EH (cell line): ENCODE results near the gene PARP9.

ENCODE experiments used
- DNase-seq: peaks from one replicate; pipeline ENCODE4 v3.0.0-alpha.2; 2015; ENCODE audit warnings: low read depth

Gene PARP9

GRCh38 chr3:122564155-122564912 is at the start of gene PARP9, which contains the start of gene DTX3L:
Gene PARP9 (minus strand): TSS chr3:122564300. CDS start chr3:122559620, 4,680 bp downstream.
Gene DTX3L (plus strand): TSS chr3:122564338. CDS start chr3:122564427, 89 bp downstream.
- peak; percentile 87 for DNase-seq

DNA sequence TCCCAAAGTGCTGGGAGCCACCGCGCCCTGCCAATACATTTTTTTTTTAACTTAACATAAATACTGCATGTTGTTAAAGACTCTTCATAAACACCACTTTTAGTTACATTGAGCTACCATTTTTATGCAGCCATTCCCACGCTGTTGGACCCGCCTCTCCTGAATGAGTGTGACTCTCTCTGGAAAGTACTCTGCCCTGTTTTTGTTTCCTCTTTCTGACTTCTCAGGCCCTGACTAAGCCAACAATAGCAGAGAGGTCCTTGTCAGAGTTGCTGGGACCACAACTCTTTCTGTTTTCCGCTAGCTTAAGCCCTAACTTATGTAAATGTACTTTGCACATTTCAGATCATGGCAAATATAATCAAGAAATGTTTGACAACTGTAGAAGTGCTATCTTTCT is 48.6 kb upstream of the PARP9 start:
- no peak for DNase-seq

DNA sequence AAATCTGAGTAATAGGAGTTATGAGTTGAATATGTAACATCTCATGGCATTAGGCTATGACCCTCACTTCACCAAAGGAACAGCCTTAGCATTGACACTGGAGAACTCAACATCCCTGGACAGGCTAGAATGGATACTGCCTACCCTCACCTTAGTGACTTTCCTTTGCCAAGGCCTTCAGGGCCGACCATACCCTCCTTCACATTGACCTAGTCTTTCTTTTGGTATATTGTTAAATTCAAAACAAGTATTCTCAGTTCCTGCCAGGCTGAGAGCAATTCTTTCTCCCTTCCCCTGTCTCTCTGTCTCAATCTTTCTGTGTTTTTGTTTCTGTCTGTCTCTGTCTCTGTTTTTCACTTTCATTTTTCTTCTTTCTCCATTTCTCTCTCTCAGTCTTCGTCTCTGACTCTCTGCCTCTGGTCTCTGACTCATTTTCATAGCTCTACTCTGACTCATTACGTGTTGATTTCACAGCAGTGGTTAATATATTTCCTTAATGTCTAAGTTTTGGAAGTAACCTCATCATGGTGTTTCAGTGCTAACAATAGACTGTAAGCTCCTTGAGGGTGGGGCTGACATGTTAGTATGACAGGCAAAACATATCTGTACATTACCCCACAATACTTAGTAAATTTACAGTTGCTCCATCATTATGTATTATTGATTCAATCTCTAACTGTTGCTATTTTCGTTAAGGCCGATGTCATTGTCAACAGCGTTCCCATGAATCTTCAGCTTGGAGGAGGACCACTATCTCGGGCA is 45.9 kb upstream of the PARP9 start:
- peak; percentile 85 for DNase-seq

DNA sequence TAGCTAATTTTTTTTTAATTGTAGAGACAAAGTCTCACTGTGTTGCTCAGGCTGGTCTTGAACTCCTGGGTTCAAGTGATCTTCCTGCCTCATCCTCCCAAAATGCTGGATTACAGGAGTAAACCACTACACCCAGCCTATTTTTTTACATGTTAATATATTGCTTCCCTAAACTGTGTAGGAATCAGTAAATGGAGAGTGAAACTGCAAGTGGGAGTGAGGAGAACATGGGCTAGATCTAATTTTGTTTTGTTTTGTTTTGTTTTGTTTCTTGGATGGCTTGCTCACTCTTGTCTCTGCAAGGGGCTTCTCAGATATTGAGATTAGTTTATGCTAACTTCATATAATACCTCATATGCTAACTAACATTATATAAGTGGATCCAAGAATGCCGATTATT is 44.8 kb upstream of the PARP9 start:
- no peak for DNase-seq

DNA sequence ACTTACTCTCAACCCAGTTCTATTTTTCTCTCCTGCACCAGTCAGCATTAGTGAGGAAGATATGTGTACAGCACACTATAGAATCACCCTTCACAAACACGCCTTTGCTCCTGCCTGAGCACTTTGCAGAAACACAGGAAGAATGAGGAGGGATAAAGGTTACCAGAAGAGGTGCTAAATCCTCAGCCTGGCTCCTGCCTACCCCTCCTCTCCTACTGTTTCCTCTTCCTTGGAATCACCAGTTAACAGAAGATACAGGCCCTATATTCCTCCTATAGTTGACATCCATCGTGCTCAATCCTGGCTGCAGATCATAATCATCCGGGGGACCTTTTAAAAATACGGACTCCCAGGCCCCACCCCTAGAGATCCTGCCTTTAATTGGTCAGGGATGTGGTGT is 42.2 kb upstream of the PARP9 start:
- no peak for DNase-seq

DNA sequence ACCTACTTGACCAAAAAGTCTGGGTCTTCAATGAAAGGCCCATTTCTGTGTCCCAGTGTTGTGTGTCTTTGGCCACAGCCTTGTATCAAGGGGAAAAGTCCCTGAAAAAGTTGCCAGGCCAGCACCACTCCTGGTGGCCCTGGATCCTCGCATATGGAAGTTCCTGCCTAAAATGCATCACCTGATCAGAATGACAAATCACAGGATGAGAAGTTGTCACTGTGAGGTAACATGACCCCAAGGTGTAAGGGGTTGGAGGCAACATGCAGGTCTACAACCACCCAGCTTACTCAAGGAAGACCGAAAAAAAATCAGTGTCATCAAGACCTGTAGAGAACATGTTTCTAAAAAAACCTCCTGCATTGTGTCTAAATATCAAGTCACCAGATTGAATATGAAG is 39.0 kb upstream of the PARP9 start:
- no peak for DNase-seq

DNA sequence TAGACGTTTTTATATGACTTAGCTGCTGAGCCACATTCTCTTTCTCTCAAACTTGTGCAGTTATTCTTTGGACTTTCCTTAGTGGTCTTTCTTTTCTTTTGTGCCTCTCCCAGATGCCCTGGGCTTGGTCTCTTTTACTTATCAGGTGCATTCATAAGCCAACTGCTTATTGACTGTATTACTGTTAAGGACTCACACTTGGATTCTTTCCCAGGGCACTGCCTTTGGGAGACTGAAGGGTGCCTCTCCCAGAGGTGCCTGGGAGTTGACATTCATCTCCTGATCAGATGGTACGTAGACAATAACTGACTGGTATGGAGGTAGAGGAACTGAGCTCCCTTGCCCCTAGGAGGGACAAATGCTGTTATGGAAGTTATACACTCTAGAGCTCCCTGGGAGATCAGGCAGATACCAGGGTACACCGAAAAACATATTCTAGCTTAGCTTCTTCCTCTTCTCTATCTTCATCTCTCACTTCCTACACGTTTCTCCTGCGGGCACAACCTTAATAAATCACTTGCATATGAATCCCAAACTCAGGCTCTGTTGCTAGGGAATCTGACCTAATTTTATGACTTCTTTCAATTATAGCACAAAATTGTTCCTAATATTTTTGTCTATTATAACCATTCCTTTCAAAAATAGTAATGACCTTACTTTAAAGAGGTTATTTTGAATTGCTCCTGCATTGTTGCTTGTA is 38.1 kb upstream of the PARP9 start:
- no peak for DNase-seq

GRCh38 chr3:122598556-122598955 is 34.5 kb upstream of the PARP9 start:
- DNase-seq, result no peak

DNA sequence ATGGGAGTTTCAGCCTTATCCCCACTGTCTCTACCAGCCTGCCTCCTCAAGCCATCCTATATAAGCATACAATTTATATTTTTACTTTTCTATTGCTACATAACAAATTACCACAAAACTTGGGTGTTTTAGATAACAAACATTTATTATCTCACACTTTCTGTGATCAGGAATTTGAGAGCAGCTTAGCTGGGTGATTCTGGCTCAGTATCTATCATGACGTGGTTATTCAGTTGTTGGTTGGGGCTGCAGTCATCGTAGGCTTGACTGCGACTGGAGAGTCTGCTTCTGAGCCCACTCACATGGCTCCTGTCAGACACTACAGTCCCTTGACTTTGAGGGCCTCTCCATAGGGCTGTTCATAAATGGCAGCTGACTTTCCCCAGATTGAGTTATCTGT is 34.1 kb upstream of the PARP9 start:
- no peak for DNase-seq

- no peak for DNase-seq
Observed at GRCh38 chr3:122594025-122594424, 29.9 kb upstream of the PARP9 start.

DNA sequence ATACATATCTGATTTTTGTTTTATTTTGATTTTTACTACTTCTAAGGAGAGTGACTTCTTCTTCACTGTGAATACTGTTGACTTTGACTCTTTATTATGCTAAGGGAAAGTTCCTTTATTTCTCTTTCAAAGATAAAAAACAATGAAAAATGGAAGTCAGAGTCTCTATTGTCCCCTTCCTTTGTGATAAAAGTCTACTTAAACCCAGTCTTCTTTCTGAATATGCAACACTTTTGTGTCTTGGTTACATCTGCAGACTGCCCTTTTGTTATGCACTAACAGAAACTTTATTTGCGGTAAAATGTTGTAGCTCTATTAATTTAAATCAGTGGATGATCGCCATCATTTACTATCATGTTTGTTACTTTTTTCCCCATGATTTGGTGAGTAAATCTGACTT is 26.5 kb upstream of the PARP9 start:
- no peak for DNase-seq

DNA sequence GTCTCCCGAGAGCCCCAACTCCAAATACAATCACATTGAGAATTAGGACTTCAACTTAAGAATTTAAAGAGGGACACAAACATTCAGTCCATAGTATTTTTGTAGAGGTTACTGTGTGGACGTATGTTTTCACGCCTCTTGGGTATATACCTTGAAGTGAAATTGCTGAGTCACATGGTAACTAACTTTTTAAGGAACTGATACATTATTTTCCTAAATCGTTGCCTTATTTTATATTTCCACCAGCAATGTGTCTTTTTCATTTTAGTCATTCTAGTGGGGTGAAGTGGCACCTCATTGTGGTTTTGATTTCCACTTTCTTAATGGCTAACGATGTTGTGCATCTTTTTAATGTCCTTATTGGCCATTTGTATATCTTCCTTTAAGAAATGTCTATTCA is 25.2 kb upstream of the PARP9 start:
- no peak for DNase-seq

DNA sequence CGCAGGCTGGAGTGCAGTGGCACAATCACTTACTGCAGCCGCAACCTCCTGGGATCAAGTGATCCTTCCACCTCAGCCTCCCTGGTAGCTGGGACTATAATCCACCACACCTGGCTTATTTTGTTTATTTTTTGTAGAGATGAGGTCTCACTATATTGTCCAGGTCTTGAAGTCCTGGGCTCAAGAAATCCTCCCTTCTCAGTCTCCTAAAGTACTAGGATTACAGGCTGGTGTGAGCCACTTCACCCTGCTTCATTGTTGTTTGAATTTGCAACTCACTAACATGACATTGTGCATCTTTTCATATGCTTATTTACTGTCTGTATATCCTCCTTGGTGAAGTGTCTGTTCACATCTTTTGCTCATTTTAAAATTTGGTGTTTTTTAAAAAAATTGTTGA is 23.5 kb upstream of the PARP9 start:
- no peak for DNase-seq

- DNase-seq, result no peak
Observed at GRCh38 chr3:122586773-122587485, 22.8 kb upstream of the PARP9 start.

GRCh38 chr3:122586098-122586497 is 22.0 kb upstream of the PARP9 start:
- no peak for DNase-seq

- DNase-seq, result no peak
Observed at GRCh38 chr3:122582390-122582789, 18.3 kb upstream of the PARP9 start.

DNA sequence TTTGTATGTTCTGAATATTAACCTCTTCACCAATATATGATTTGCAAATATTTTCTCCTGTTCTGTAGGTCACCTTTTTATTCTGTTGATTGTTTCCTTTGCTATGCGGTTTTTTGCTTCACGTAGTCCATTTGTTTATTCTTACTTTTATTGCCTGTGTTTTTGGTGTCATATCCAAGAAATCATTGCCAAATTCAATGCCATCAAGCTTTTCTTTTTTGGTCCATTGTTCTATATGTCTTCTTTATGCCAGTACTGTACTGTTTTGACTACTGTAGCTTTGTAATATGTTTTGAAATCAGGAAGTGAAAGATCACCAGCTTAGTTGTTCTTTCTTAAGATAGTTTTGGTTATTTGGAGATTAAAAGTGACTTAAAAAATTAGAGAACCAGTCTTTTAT is 17.5 kb upstream of the PARP9 start:
- no peak for DNase-seq

DNA sequence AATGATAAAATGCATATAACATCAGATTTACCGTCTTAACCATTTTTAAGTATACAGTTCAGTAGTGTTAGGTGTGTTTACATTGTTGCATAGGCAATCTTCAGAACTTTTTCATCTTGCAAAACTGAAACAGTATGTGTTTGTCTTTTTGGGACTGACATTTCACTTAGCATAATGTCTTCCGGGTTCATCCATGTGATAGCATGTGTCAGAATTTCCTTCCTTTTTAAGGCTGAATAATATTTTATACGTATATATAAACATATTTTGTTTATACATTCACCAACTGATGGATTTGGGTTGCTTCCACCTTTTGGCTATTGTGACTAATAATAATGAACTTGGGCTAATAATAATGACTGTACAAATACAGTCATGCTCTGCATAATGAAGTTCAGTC is 16.4 kb upstream of the PARP9 start:
- DNase-seq, result no peak

GRCh38 chr3:122578069-122578740 is 14.1 kb upstream of the PARP9 start:
- DNase-seq, result no peak

DNA sequence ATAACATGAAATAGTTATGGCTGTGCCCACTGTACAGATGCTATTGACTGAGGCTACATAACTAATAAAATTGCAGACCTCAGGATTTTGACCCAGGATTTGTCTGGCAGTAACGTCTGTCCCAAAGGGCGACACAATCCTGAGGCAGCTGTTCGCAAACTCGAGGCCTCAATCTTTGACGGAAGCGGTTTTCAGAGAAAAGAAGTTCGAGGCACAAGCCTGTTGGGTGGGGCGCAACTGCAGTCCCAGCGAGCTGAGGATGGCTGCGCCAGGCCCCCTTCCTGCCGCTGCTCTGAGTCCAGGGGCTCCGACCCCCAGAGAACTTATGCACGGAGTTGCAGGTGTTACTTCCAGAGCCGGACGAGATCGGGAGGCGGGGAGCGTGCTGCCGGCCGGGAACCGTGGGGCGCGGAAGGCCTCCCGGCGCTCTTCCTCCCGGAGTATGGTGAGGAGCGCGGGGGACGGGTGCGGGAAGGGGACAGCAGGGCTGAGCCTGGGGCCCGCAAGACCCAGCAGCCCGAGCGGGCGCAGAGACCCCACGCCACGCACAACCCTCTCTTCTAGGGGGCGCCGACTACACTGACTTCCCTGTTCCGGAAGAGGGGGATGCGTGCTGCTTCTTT is 13.4 kb upstream of the PARP9 start, which contains the start of gene PARP15:
Gene PARP15, plus strand, starts transcription at position 242 of the 623 bp plus-strand sequence. Its CDS starts 18 bp downstream, at position 260.
- peak; percentile 12 for DNase-seq
